Liver (tissue), 9 donors: ENCODE results near the gene SRRD. TPM values are rescaled to one million over a fixed set of nuclear protein-coding genes. Genes with fewer than 3 reads are reported as not detected.

Source experiments
- DNase-seq: peaks from one replicate; pipeline ENCODE4 v3.0.0-alpha.2; 2017; ENCODE audit warnings: low spot score
- H3K27ac ChIP-seq, 2 donors: one replicate each; pipeline ENCODE4 v1.7.0; 2013; ENCODE audit warnings: inconsistent platforms in 2 of 2, low read length in 2 of 2, control low read depth in 1 of 2, low read depth in 1 of 2, mild to moderate bottlenecking in 1 of 2
- H3K27me3 ChIP-seq, 4 donors: one replicate each; pipeline versions ENCODE4 v1.6.1 to v1.7.0; 2013; ENCODE audit warnings: low read length in 3 of 4, inconsistent platforms in 1 of 4, mild to moderate bottlenecking in 1 of 4, moderate library complexity in 1 of 4; ENCODE audit not compliant: control insufficient read depth in 4 of 4, insufficient read depth in 4 of 4
- H3K36me3 ChIP-seq, 4 donors: one replicate each; pipeline versions ENCODE4 v1.6.1 to v1.7.0; 2013; ENCODE audit warnings: low read length in 3 of 4, mild to moderate bottlenecking in 3 of 4, low read depth in 1 of 4, moderate library complexity in 1 of 4; ENCODE audit not compliant: control insufficient read depth in 4 of 4, insufficient read depth in 3 of 4
- H3K4me1 ChIP-seq, 4 donors: one replicate each; pipeline versions ENCODE4 v1.6.1 to v1.7.0; 2013; ENCODE audit warnings: low read length in 3 of 4, mild to moderate bottlenecking in 3 of 4, moderate library complexity in 1 of 4; ENCODE audit not compliant: control insufficient read depth in 4 of 4, insufficient read depth in 4 of 4
- H3K4me3 ChIP-seq, 3 donors: one replicate each; pipeline versions ENCODE4 v1.6.1 to v1.7.0; 2013; ENCODE audit warnings: low read length in 3 of 3, control low read depth in 1 of 3, low read depth in 1 of 3, mild to moderate bottlenecking in 1 of 3
- H3K9ac ChIP-seq, 2 donors: one replicate each; pipeline ENCODE4 v1.7.0; 2013; ENCODE audit warnings: low read length in 2 of 2, mild to moderate bottlenecking in 2 of 2, moderate library complexity in 2 of 2, control low read depth in 1 of 2, low read depth in 1 of 2
- H3K9me3 ChIP-seq, 4 donors: one replicate each; pipeline versions ENCODE4 v1.6.1 to v1.7.0; 2013; ENCODE audit warnings: low read length in 3 of 4; ENCODE audit not compliant: control insufficient read depth in 4 of 4
- CTCF ChIP-seq: fragments of 150-350 bp; IDR thresholded peaks from 2 replicates; pipeline ENCODE4 v1.5.1; 2017; ENCODE audit warnings: improper control_type of control experiment, low read depth, low read length; ENCODE audit not compliant: missing input control
- EGR1 ChIP-seq, 2 donors: IDR thresholded peaks; 2 replicates each; pipeline ENCODE4 v1.6.1; 2016 to 2018; ENCODE audit warnings: antibody characterized with exemption in 2 of 2, low read depth in 2 of 2
- FOXA1 ChIP-seq: IDR thresholded peaks from 2 replicates; pipeline ENCODE4 v1.6.1; 2016; ENCODE audit warnings: antibody characterized with exemption
- FOXA2 ChIP-seq: IDR thresholded peaks from 2 replicates; pipeline ENCODE4 v1.6.1; 2016; ENCODE audit warnings: antibody characterized with exemption
- GABPA ChIP-seq, 2 donors: IDR thresholded peaks in 1 of 2; conservative IDR thresholded peaks in 1 of 2; 2 replicates each; pipeline ENCODE4 v1.6.1; 2016; ENCODE audit warnings: antibody characterized with exemption in 2 of 2, mild to moderate bottlenecking in 1 of 2, moderate library complexity in 1 of 2
- HNF4A ChIP-seq, 2 donors: conservative IDR thresholded peaks; 2 replicates each; pipeline ENCODE4 v1.6.1; 2016; ENCODE audit warnings: antibody characterized with exemption in 2 of 2, mild to moderate bottlenecking in 2 of 2
- HNF4G ChIP-seq: IDR thresholded peaks from 2 replicates; pipeline ENCODE4 v1.6.1; 2016; ENCODE audit warnings: antibody characterized with exemption
- JUND ChIP-seq, 2 donors: IDR thresholded peaks; 2 replicates each; pipeline ENCODE4 v1.6.1; 2016; ENCODE audit warnings: antibody characterized with exemption in 2 of 2
- NR2F2 ChIP-seq: IDR thresholded peaks from 2 replicates; pipeline ENCODE4 v1.6.1; 2016; ENCODE audit warnings: antibody characterized with exemption
- RAD21 ChIP-seq, 2 donors: IDR thresholded peaks; 2 replicates each; pipeline ENCODE4 v1.6.1; 2016; ENCODE audit warnings: antibody characterized with exemption in 2 of 2, mild to moderate bottlenecking in 2 of 2
- RXRA ChIP-seq, 2 donors: IDR thresholded peaks; 2 replicates each; pipeline ENCODE4 v1.6.1; 2017 to 2018; ENCODE audit warnings: antibody characterized with exemption in 2 of 2, mild to moderate bottlenecking in 1 of 2
- SP1 ChIP-seq: IDR thresholded peaks from 2 replicates; pipeline ENCODE4 v1.6.1; 2018; ENCODE audit warnings: antibody characterized with exemption, mild to moderate bottlenecking
- TAF1 ChIP-seq: conservative IDR thresholded peaks from 2 replicates; pipeline ENCODE4 v1.6.1; 2016; ENCODE audit warnings: antibody characterized with exemption, mild to moderate bottlenecking
- YY1 ChIP-seq: IDR thresholded peaks from 2 replicates; pipeline ENCODE4 v1.6.1; 2016; ENCODE audit warnings: antibody characterized with exemption, mild to moderate bottlenecking
- ZBTB33 ChIP-seq: IDR thresholded peaks from 2 replicates; pipeline ENCODE4 v1.6.1; 2016; ENCODE audit warnings: antibody characterized with exemption
- WGBS: extraction: QIAGEN DNeasy Blood & Tissue Kit; methylation state at CpG from one replicate; pipeline ENCODE4 v1.1.7; 2013; 5-methylcytosine and 5-hydroxymethylcytosine counted together
- polyA plus RNA-seq, 2 donors: library from polyadenylated mRNA; stranded (reverse) in 1 of 2; unstranded in 1 of 2; fragments of 200-250 nt in 1 of 2; fragments of >200 nt in 1 of 2; fragmentation: Nextera tagmentation in 1 of 2; extraction: Ambion mirVana in 1 of 2; gene quantifications; one replicate each; pipeline versions ENCODE4 v1.2.1 to v1.2.3, GENCODE V29; 2013 to 2015
- total RNA-seq, 2 donors: library from RNA; depleted of rRNA; stranded (reverse); fragments of >200 nt; gene quantifications; one replicate each; pipeline ENCODE4 v1.2.3, GENCODE V29; 2014
- TF ChIP-seq, protein P1 (sequence below): IDR thresholded peaks from 2 replicates; pipeline ENCODE4 v1.6.1; 2016; ENCODE audit warnings: antibody characterized with exemption, mild to moderate bottlenecking
- TF ChIP-seq, protein P2 (sequence below): IDR thresholded peaks from 2 replicates; pipeline ENCODE4 v1.6.1; 2016; ENCODE audit warnings: antibody characterized with exemption
- TF ChIP-seq, protein P3 (sequence below): IDR thresholded peaks from 2 replicates; pipeline ENCODE4 v1.6.1; 2016; ENCODE audit warnings: antibody characterized with exemption
- donor health status: healthy.
- donor health status: healthy.
- donor health status: healthy.
- donor health status: healthy.
- donor health status: healthy.

Gene SRRD
- total and polyA plus RNA-seq, 4 donors: 8.7 to 18.6 (median 13.6) TPM

DNA sequence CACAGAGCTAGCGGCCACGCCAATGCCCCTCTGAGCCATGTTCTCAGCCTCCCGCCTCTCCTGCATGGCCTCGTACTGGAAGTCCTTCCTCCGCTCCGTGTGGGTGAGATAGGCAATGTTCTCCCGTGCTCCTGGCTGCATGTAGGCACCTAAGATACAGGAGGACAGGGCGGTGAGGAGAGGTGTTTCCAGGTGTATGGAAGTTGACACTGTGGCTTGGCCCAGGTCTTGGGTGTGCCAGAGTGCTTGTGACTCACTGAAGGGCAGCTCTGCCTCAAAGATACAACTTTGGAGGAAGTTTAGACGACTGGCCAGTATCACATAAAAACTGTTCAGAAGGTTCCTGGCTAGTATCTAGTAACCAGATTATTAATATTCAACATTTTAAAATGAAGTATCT, 8.5 kb downstream of the SRRD start:
- TF ChIP-seq JUND (IDR thresholded peaks at IDR 0.05) (no peak), HNF4A (conservative IDR thresholded peaks at IDR 0.05) (no peak), HNF4G (no peak), YY1 (no peak), GABPA (IDR thresholded peaks at IDR 0.05 in 1 of 2, conservative IDR thresholded peaks at IDR 0.05 in 1 of 2) (no peak), ZBTB33 (no peak), TAF1 (no peak), RXRA (IDR thresholded peaks at IDR 0.05) (no peak), EGR1 (IDR thresholded peaks at IDR 0.05; ENCODE audit: low read depth in 2 of 2) (no peak), SP1 (no peak), NR2F2 (no peak), RAD21 (IDR thresholded peaks at IDR 0.05) (no peak), CTCF (no peak), FOXA1 (no peak)
- TF ChIP-seq, protein P1, sequence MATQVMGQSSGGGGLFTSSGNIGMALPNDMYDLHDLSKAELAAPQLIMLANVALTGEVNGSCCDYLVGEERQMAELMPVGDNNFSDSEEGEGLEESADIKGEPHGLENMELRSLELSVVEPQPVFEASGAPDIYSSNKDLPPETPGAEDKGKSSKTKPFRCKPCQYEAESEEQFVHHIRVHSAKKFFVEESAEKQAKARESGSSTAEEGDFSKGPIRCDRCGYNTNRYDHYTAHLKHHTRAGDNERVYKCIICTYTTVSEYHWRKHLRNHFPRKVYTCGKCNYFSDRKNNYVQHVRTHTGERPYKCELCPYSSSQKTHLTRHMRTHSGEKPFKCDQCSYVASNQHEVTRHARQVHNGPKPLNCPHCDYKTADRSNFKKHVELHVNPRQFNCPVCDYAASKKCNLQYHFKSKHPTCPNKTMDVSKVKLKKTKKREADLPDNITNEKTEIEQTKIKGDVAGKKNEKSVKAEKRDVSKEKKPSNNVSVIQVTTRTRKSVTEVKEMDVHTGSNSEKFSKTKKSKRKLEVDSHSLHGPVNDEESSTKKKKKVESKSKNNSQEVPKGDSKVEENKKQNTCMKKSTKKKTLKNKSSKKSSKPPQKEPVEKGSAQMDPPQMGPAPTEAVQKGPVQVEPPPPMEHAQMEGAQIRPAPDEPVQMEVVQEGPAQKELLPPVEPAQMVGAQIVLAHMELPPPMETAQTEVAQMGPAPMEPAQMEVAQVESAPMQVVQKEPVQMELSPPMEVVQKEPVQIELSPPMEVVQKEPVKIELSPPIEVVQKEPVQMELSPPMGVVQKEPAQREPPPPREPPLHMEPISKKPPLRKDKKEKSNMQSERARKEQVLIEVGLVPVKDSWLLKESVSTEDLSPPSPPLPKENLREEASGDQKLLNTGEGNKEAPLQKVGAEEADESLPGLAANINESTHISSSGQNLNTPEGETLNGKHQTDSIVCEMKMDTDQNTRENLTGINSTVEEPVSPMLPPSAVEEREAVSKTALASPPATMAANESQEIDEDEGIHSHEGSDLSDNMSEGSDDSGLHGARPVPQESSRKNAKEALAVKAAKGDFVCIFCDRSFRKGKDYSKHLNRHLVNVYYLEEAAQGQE: no peak
- TF ChIP-seq, protein P2, sequence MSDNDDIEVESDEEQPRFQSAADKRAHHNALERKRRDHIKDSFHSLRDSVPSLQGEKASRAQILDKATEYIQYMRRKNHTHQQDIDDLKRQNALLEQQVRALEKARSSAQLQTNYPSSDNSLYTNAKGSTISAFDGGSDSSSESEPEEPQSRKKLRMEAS: no peak
- TF ChIP-seq, protein P3, sequence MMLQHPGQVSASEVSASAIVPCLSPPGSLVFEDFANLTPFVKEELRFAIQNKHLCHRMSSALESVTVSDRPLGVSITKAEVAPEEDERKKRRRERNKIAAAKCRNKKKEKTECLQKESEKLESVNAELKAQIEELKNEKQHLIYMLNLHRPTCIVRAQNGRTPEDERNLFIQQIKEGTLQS: no peak
- Histone ChIP-seq H3K27me3 (no peaks in the 10 kb centered on the region), H3K9me3 (no peaks in the 10 kb centered on the region), H3K9ac (no peak overlapping the region), H3K27ac (no peak overlapping the region), H3K36me3 (peaks cover 20 to 83% (median 78%) of the 10 kb centered on the region in 4 donors), H3K4me3 (no peak overlapping the region), H3K4me1 (no peaks in the 10 kb centered on the region)
- DNase-seq: no peak
- WGBS: 94% methylated on average over 9 of the region's 9 CpGs

GRCh38 chr22:26494506-26494905, 10.8 kb downstream of the SRRD start:
- no peaks in the 10 kb centered on the region for H3K27me3 ChIP-seq
- H3K9me3 ChIP-seq: no peaks in the 10 kb centered on the region
- H3K27ac ChIP-seq: no peak overlapping the region
- TF ChIP-seq GABPA (IDR thresholded peaks at IDR 0.05 in 1 of 2, conservative IDR thresholded peaks at IDR 0.05 in 1 of 2) (no peak), ZBTB33 (no peak), YY1 (no peak), CTCF (no peak), SP1 (no peak), RXRA (IDR thresholded peaks at IDR 0.05) (no peak), TAF1 (no peak), NR2F2 (no peak), JUND (IDR thresholded peaks at IDR 0.05) (no peak), FOXA2 (no peak), FOXA1 (no peak)
- TF ChIP-seq, protein P3: no peak
- H3K9ac ChIP-seq: no peak overlapping the region
- H3K4me1 ChIP-seq: no peaks in the 10 kb centered on the region
- no peak for DNase-seq
- peaks cover 24 to 83% (median 76%) of the 10 kb centered on the region in 4 donors for H3K36me3 ChIP-seq
- H3K4me3 ChIP-seq: no peak overlapping the region
